ENCODE data around the gene RSKR.
A peak's percentile ranks its signal among the peaks of the same experiment; 100 is the strongest.

DNA sequence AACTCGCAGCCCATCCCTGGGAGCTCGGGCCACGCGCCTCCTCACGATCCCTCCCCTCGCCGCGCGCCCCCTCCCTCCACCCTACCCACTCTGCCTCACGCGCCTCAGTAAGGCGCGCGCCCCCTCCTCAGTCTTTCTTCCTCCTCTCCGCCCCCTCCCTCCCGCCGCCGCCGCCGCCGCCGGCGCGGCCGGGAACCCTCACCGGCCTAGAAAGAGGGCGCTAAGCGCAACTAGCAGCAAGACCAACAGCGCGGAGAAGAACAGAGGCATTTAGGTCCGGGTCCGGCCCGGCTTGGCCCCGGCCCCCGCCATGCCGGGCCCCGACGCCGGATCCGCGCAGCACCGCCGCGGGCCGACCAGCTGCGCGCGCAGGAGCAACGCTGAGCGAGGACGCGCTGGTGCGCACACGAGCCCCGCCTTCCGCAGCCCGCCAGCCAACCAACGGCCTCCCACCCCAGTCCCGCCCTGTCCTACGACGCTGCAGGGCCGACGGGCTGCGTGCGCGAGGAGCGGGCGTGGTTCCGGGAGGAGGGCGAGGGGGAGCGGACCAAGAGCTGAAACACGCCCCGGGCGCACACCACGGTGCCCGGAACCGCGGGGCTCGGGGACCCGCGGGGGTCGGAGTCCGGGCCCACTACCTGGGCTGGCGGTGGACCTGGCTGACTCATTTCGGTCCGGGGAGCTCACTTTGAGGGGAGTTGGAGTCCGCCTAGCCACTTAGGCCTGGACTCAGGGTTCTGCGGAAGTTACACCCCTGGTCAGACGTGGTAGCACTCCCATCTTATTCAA lies 31.0 kb upstream of the RSKR start, which contains the start of gene BLTP2:
- TF ChIP-seq RAD21 (conservative IDR thresholded peaks at IDR 0.05 in 1 of 2, IDR thresholded peaks at IDR 0.05 in 1 of 2) (no peak), EP300 (IDR thresholded peaks at IDR 0.05) (no peak), SMC3 (IDR thresholded peaks at IDR 0.05) (no peak), HOXA7 (CRISPR knock-in tag; IDR thresholded peaks at IDR 0.05) (no peak), CBX2 (IDR thresholded peaks at IDR 0.05; ENCODE audit: borderline replicate concordance, low read depth) (no peak), CHD2 (IDR thresholded peaks at IDR 0.05; ENCODE audit: low read length, partially characterized antibody) (no peak), EHMT2 (IDR thresholded peaks at IDR 0.05; ENCODE audit: low read depth) (no peak), POLR2A (IDR thresholded peaks at IDR 0.05; ENCODE audit: low read length) (peak; percentile 82), PHF8 (IDR thresholded peaks at IDR 0.05; ENCODE audit: borderline replicate concordance, low read depth) (peak; percentile 88), HOXB13 (CRISPR knock-in tag; IDR thresholded peaks at IDR 0.05; ENCODE audit: low read depth) (no peak), JUN (IDR thresholded peaks at IDR 0.05) (peak; percentile 87 to 95)
- TF ChIP-seq, protein P1, sequence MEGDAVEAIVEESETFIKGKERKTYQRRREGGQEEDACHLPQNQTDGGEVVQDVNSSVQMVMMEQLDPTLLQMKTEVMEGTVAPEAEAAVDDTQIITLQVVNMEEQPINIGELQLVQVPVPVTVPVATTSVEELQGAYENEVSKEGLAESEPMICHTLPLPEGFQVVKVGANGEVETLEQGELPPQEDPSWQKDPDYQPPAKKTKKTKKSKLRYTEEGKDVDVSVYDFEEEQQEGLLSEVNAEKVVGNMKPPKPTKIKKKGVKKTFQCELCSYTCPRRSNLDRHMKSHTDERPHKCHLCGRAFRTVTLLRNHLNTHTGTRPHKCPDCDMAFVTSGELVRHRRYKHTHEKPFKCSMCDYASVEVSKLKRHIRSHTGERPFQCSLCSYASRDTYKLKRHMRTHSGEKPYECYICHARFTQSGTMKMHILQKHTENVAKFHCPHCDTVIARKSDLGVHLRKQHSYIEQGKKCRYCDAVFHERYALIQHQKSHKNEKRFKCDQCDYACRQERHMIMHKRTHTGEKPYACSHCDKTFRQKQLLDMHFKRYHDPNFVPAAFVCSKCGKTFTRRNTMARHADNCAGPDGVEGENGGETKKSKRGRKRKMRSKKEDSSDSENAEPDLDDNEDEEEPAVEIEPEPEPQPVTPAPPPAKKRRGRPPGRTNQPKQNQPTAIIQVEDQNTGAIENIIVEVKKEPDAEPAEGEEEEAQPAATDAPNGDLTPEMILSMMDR (IDR thresholded peaks at IDR 0.05), result no peak
- TF ChIP-seq, protein P2, sequence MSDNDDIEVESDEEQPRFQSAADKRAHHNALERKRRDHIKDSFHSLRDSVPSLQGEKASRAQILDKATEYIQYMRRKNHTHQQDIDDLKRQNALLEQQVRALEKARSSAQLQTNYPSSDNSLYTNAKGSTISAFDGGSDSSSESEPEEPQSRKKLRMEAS (IDR thresholded peaks at IDR 0.05), result peak; percentile 85

Measured in A549 (cell line).